ENCODE measurements around the gene FAM227B. TPM values are rescaled to one million over a fixed set of nuclear protein-coding genes. Genes with fewer than 3 reads are reported as not detected.

FAM227B gene
- total and polyA plus RNA-seq, 2 donors (not counting 1 experiment from before 2014, with no cell fraction given): 2.7 to 9.7 TPM

GRCh38 chr15:49380912-49381311 lies 239.7 kb downstream of the FAM227B start:
- Histone ChIP-seq H3K36me3 (ENCODE audit: control insufficient read depth, insufficient read depth, low read length) (no peaks in the 10 kb centered on the region), H3K9ac (ENCODE audit: insufficient read depth, low read length) (no peak overlapping the region), H3K27me3 (ENCODE audit: control insufficient read depth, insufficient read depth, low read length) (no peaks in the 10 kb centered on the region), H3K79me2 (ENCODE audit: control insufficient read depth, insufficient read depth, low read length) (no peaks in the 10 kb centered on the region), H3K4me1 (ENCODE audit: control insufficient read depth, extremely low read depth, insufficient read depth, low read length) (peaks cover 6% of the 10 kb centered on the region), H3K9me3 (ENCODE audit: control insufficient read depth, insufficient read depth, low read depth, low read length) (no peaks in the 10 kb centered on the region), H2AFZ (ENCODE audit: low read length) (no peak overlapping the region), H3K4me3 (replicated peaks in 1 of 4; ENCODE audit: control extremely low read depth in 1 of 4, insufficient read depth in 1 of 4, low read depth in 3 of 4, low read length in 4 of 4) (no peak overlapping the region), H3K27ac (ENCODE audit: insufficient read depth, low read length) (no peak overlapping the region), H4K20me1 (ENCODE audit: control insufficient read depth, extremely low read depth, insufficient read depth, low read length) (no peaks in the 10 kb centered on the region), H3K4me2 (ENCODE audit: extremely low read depth, insufficient read depth, low read length) (no peak overlapping the region)
- no peak for DNase-seq (ENCODE audit: low read depth in 2 of 2)
- TF ChIP-seq EZH2 (IDR thresholded peaks at IDR 0.05; ENCODE audit: low read length, missing control alignments): no peak
- TF ChIP-seq, protein P1, sequence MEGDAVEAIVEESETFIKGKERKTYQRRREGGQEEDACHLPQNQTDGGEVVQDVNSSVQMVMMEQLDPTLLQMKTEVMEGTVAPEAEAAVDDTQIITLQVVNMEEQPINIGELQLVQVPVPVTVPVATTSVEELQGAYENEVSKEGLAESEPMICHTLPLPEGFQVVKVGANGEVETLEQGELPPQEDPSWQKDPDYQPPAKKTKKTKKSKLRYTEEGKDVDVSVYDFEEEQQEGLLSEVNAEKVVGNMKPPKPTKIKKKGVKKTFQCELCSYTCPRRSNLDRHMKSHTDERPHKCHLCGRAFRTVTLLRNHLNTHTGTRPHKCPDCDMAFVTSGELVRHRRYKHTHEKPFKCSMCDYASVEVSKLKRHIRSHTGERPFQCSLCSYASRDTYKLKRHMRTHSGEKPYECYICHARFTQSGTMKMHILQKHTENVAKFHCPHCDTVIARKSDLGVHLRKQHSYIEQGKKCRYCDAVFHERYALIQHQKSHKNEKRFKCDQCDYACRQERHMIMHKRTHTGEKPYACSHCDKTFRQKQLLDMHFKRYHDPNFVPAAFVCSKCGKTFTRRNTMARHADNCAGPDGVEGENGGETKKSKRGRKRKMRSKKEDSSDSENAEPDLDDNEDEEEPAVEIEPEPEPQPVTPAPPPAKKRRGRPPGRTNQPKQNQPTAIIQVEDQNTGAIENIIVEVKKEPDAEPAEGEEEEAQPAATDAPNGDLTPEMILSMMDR (conservative IDR thresholded peaks at IDR 0.05 in 1 of 2, IDR thresholded peaks at IDR 0.05 in 1 of 2; ENCODE audit: low read depth in 1 of 2, low read length in 2 of 2): no peak

DNA sequence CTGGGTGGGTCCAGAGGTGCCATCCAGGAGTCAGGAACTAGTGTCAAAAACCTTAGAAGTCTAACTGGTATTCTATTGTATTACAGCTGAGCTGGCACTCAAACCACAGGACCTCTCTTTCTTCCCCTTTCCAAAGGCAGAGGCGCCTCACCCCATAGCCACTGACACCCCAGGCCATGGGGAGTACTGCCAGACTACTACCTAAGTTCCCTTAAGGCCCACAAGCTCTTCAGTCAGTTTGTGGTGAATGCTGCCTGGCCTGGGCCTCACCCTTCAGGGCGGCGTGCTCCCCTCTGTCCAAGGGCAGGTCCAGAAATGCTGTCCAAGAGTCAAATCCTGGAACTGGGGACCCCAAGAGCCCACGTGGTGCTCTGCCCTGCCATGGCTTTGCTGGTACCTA lies 240.6 kb downstream of the FAM227B start:
- Histone ChIP-seq H3K27me3 (ENCODE audit: control insufficient read depth, insufficient read depth, low read length) (no peaks in the 10 kb centered on the region), H3K4me1 (ENCODE audit: control insufficient read depth, extremely low read depth, insufficient read depth, low read length) (peaks cover 6% of the 10 kb centered on the region), H3K79me2 (ENCODE audit: control insufficient read depth, insufficient read depth, low read length) (no peaks in the 10 kb centered on the region), H3K36me3 (ENCODE audit: control insufficient read depth, insufficient read depth, low read length) (no peaks in the 10 kb centered on the region), H3K9ac (ENCODE audit: insufficient read depth, low read length) (no peak overlapping the region), H2AFZ (ENCODE audit: low read length) (no peak overlapping the region), H3K27ac (ENCODE audit: insufficient read depth, low read length) (no peak overlapping the region), H3K4me3 (replicated peaks in 1 of 4; ENCODE audit: control extremely low read depth in 1 of 4, insufficient read depth in 1 of 4, low read depth in 3 of 4, low read length in 4 of 4) (no peak overlapping the region), H4K20me1 (ENCODE audit: control insufficient read depth, extremely low read depth, insufficient read depth, low read length) (no peaks in the 10 kb centered on the region), H3K9me3 (ENCODE audit: control insufficient read depth, insufficient read depth, low read depth, low read length) (no peaks in the 10 kb centered on the region), H3K4me2 (ENCODE audit: extremely low read depth, insufficient read depth, low read length) (no peak overlapping the region)
- no peak for DNase-seq (ENCODE audit: low read depth in 2 of 2)
- TF ChIP-seq, protein P1 (conservative IDR thresholded peaks at IDR 0.05 in 1 of 2, IDR thresholded peaks at IDR 0.05 in 1 of 2; ENCODE audit: low read depth in 1 of 2, low read length in 2 of 2): no peak
- no peak for TF ChIP-seq EZH2 (IDR thresholded peaks at IDR 0.05; ENCODE audit: low read length, missing control alignments)

- H3K27ac ChIP-seq (ENCODE audit: insufficient read depth, low read length): no peak overlapping the region
- H3K4me1 ChIP-seq (ENCODE audit: control insufficient read depth, extremely low read depth, insufficient read depth, low read length): no peaks in the 10 kb centered on the region
- H3K79me2 ChIP-seq (ENCODE audit: control insufficient read depth, insufficient read depth, low read length): no peaks in the 10 kb centered on the region
- H3K4me3 ChIP-seq (replicated peaks in 1 of 4; ENCODE audit: control extremely low read depth in 1 of 4, insufficient read depth in 1 of 4, low read depth in 3 of 4, low read length in 4 of 4): no peak overlapping the region
- DNase-seq (ENCODE audit: low read depth in 2 of 2): no peak
- no peaks in the 10 kb centered on the region for H3K9me3 ChIP-seq (ENCODE audit: control insufficient read depth, insufficient read depth, low read depth, low read length)
- no peaks in the 10 kb centered on the region for H4K20me1 ChIP-seq (ENCODE audit: control insufficient read depth, extremely low read depth, insufficient read depth, low read length)
- no peak overlapping the region for H3K9ac ChIP-seq (ENCODE audit: insufficient read depth, low read length)
- H2AFZ ChIP-seq (ENCODE audit: low read length): no peak overlapping the region
- H3K27me3 ChIP-seq (ENCODE audit: control insufficient read depth, insufficient read depth, low read length): no peaks in the 10 kb centered on the region
- no peak overlapping the region for H3K4me2 ChIP-seq (ENCODE audit: extremely low read depth, insufficient read depth, low read length)
- H3K36me3 ChIP-seq (ENCODE audit: control insufficient read depth, insufficient read depth, low read length): no peaks in the 10 kb centered on the region
- TF ChIP-seq, protein P1 (conservative IDR thresholded peaks at IDR 0.05 in 1 of 2, IDR thresholded peaks at IDR 0.05 in 1 of 2; ENCODE audit: low read depth in 1 of 2, low read length in 2 of 2): no peak
- TF ChIP-seq EZH2 (IDR thresholded peaks at IDR 0.05; ENCODE audit: low read length, missing control alignments): no peak
These were observed 248.3 kb downstream of the FAM227B start for GRCh38 chr15:49372366-49372765.
